NT2/D1 (cell line): ENCODE results near the gene DNAH1.

Experiments
- SUZ12 ChIP-seq: IDR thresholded peaks from 2 replicates; pipeline ENCODE4 v1.6.1; 2011; ENCODE audit not compliant: insufficient read length, insufficient read depth; ENCODE audit errors: extremely low read depth
- YY1 ChIP-seq: IDR thresholded peaks from 2 replicates; pipeline ENCODE4 v1.6.1; 2011; ENCODE audit not compliant: insufficient read length, insufficient read depth
- ZNF274 ChIP-seq: IDR thresholded peaks from 2 replicates; pipeline ENCODE4 v1.6.1; 2011; ENCODE audit warnings: mild to moderate bottlenecking, low read depth, low read length

DNA sequence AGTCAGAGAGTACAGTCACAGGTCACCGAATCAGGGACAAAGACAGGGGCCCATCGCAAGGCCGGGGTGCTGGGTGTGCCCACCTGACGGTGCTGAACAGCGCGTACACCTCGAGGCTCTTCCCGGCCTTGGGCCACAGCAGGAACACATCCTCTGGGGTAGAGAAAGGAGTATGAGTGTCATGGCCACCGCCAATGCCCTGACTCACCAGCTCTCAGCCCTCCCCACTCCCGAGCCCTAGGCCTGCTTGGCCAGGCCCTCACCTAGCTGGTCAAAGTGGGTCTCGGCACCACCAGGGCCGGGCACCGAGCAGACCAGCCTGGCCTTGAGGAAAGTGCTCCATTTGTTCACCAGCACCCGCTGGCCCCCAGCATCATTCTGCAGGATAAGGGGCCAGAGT, 124.6 kb downstream of the DNAH1 start:
- TF ChIP-seq ZNF274 (no peak), YY1 (no peak), SUZ12 (no peak)
